Measurements from ENCODE around the gene KIAA1671. TPM values are rescaled to one million over a fixed set of nuclear protein-coding genes. Genes with fewer than 3 reads are reported as not detected.

Gene KIAA1671
- total and polyA plus RNA-seq, 4 donors, result 21.7 to 55.2 (median 25.8) TPM

DNA sequence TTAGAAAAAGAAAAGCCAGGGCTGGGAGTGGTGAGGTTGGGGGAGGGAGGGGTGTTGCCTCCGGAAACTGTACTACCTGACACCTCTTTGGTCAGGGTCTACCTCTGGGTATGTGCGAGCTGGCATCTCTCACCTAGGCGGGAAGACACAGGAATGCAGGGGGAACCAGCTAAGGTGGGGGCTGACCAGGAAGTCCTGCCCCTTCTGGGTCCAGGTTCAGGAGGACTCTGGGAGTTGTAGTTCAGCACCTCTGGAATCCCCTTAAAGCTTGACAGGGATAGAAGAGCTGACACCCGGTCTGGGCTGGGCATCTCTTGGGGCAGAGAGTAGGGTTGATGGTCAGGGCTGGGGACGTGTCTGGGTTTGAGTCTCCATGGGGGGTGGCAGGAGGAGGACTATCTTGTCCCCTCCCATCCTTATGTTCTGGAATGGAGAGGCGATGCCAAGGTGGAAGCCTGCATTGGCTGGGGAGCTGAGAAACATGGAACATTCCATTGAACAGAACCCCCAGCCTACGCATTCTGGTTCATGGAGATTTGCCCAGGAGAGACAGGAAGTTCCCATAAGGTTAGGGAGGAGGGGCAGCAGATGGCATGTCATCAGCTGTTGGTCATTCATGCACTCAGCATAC lies 2.1 kb upstream of the KIAA1671 start:
- peak in 1 of 6 donors; percentile 86 for DNase-seq (ENCODE audit: low read depth in 4 of 6, low spot score in 6 of 6)
- no peak overlapping the region for H3K27ac ChIP-seq (ENCODE audit: low read depth, low read length)
- 13% methylated on average over 5 of the region's 7 CpGs for WGBS (ENCODE audit: insufficient coverage)
- no peaks in the 10 kb centered on the region for H3K9me3 ChIP-seq (ENCODE audit: control insufficient read depth, insufficient read depth, low read length)
- peaks cover 38% of the 10 kb centered on the region for H3K4me1 ChIP-seq (ENCODE audit: control insufficient read depth, insufficient read depth, low read length)
- no peaks in the 10 kb centered on the region for H3K36me3 ChIP-seq (ENCODE audit: control insufficient read depth, insufficient read depth, low read length)
- no peaks in the 10 kb centered on the region for H3K27me3 ChIP-seq (ENCODE audit: control insufficient read depth, insufficient read depth, low read length)
- H3K4me3 ChIP-seq (ENCODE audit: low read depth, low read length), result no peak overlapping the region

DNA sequence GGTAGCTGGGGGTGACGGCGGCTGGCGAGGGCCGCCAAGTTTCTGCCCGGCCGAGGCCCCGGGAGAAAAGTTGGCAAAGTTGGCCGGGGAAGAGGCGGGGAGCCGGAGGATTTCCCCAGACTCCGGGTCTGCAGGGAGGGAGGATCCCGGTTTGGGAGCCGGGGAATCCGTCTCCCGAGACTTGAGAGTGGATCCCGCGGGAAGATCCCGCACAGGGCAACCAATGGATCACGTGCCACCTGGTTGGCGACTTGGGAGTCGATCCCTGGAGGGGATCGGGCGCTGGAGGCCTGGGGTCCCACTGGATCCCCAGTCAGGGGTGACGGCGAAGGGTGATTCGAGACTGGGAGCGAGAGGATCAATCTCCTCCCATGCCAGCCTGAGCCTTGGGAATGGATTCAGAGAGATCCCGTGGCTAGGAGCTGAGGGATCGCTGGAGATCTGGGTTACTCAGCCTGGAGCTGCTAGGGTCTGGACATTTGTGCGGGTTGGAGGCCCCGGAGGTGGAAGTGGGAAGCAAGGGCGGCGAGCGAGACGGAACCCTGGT lies 394 bp downstream of the KIAA1671 start:
- whole genome bisulfite sequencing (ENCODE audit: insufficient coverage), result 0% methylated on average over 35 of the region's 35 CpGs
- H3K4me3 ChIP-seq (ENCODE audit: low read depth, low read length), result peak overlapping the region; percentile 72
- H3K36me3 ChIP-seq (ENCODE audit: control insufficient read depth, insufficient read depth, low read length), result no peaks in the 10 kb centered on the region
- peaks cover 40% of the 10 kb centered on the region for H3K4me1 ChIP-seq (ENCODE audit: control insufficient read depth, insufficient read depth, low read length)
- peak in 2 of 6 donors; percentile 53 to 67 for DNase-seq (ENCODE audit: low read depth in 4 of 6, low spot score in 6 of 6)
- H3K27ac ChIP-seq (ENCODE audit: low read depth, low read length), result peak overlapping the region; percentile 83
- no peaks in the 10 kb centered on the region for H3K27me3 ChIP-seq (ENCODE audit: control insufficient read depth, insufficient read depth, low read length)
- H3K9me3 ChIP-seq (ENCODE audit: control insufficient read depth, insufficient read depth, low read length), result no peaks in the 10 kb centered on the region

DNA sequence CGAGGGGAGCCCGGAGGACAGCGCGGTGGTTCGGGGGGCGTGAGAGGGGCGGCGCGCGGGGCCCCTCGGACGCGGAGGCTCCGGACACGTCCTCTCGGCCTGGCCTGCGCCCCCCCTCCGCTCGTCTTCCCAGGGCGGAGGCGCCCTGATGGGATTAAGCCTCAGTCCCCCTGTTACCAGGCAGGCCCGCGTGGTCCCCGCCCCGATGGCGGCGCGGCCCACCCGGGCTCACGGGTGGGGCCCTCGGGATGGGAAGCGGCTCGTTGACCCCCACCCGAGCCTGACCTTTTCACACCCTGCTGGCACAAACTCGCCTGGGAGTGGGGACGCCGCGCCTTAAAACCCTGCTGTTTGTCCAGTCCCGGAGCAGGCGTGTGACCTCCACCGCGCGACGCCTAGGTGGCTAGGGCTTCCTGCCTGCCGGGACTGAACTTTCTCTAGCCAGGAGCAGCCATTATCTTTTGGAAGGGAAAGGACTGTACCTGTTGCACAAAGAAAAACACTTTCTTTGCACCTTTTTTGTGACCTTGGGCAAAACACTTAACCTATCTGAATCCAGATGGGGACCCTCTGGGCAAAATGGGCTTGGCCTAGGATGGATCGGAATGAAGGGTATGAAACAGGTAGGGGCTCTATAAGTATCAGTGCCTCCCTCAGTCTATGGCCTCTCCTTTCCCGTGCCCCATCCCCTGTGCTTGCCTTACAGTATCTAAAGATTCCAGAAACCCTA lies 1.0 kb downstream of the KIAA1671 start:
- Histone ChIP-seq H3K4me1 (ENCODE audit: control insufficient read depth, insufficient read depth, low read length) (peaks cover 40% of the 10 kb centered on the region), H3K27me3 (ENCODE audit: control insufficient read depth, insufficient read depth, low read length) (no peaks in the 10 kb centered on the region), H3K9me3 (ENCODE audit: control insufficient read depth, insufficient read depth, low read length) (no peaks in the 10 kb centered on the region), H3K27ac (ENCODE audit: low read depth, low read length) (peak overlapping the region; percentile 83), H3K4me3 (ENCODE audit: low read depth, low read length) (peak overlapping the region; percentile 72), H3K36me3 (ENCODE audit: control insufficient read depth, insufficient read depth, low read length) (no peaks in the 10 kb centered on the region)
- WGBS (ENCODE audit: insufficient coverage), result 4% methylated on average over 45 of the region's 47 CpGs
- peak in 1 of 6 donors; percentile 31 for DNase-seq (ENCODE audit: low read depth in 4 of 6, low spot score in 6 of 6)

DNA sequence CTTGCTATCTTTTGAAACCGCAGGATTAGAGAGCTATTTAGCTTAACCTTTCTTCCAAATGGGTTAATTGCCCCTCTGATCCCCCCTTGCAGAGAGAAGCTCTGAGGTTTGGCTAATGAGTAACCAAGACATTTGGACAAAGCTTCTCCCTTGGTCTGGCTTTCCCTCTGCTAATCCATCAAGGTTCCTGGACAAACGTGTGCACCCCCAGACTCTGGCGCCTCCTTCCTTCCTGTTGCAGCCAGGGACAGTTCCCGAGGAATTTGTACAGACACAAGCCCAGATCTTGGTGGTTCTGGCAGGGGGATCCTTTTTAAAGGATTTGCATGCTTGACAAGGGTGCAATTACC lies 1.6 kb downstream of the KIAA1671 start:
- no peaks in the 10 kb centered on the region for H3K36me3 ChIP-seq (ENCODE audit: control insufficient read depth, insufficient read depth, low read length)
- no peaks in the 10 kb centered on the region for H3K27me3 ChIP-seq (ENCODE audit: control insufficient read depth, insufficient read depth, low read length)
- peaks cover 40% of the 10 kb centered on the region for H3K4me1 ChIP-seq (ENCODE audit: control insufficient read depth, insufficient read depth, low read length)
- peak in 2 of 6 donors; percentile 62 to 66 for DNase-seq (ENCODE audit: low read depth in 4 of 6, low spot score in 6 of 6)
- peak overlapping the region; percentile 72 for H3K4me3 ChIP-seq (ENCODE audit: low read depth, low read length)
- peak overlapping the region; percentile 31 for H3K27ac ChIP-seq (ENCODE audit: low read depth, low read length)
- WGBS (ENCODE audit: insufficient coverage), result 10% methylated on average over 3 of the region's 4 CpGs
- H3K9me3 ChIP-seq (ENCODE audit: control insufficient read depth, insufficient read depth, low read length), result no peaks in the 10 kb centered on the region

DNA sequence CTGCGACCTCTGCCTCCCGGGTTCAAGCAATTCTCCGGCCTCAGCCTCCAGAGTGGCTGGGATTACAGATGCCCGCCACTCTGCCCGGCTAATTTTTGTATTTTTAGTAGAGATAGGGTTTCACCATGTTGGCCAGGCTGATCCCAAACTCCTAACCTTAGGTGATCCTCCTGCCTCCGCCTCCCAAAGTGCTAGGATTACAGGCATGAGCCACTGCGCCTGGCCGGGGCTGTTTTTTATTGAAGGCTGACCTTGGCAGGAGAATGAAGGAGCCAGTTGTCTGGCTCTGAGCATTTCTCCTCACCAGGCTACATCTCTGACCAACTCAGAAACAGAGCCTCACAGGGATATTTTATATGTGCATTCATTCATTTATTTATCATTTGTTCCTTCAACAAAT lies 2.3 kb downstream of the KIAA1671 start:
- Histone ChIP-seq H3K4me3 (ENCODE audit: low read depth, low read length) (no peak overlapping the region), H3K9me3 (ENCODE audit: control insufficient read depth, insufficient read depth, low read length) (no peaks in the 10 kb centered on the region), H3K27me3 (ENCODE audit: control insufficient read depth, insufficient read depth, low read length) (no peaks in the 10 kb centered on the region), H3K4me1 (ENCODE audit: control insufficient read depth, insufficient read depth, low read length) (peaks cover 40% of the 10 kb centered on the region), H3K27ac (ENCODE audit: low read depth, low read length) (no peak overlapping the region), H3K36me3 (ENCODE audit: control insufficient read depth, insufficient read depth, low read length) (no peaks in the 10 kb centered on the region)
- DNase-seq (ENCODE audit: low read depth in 4 of 6, low spot score in 6 of 6), result no peak
- 80% methylated on average over 2 of the region's 8 CpGs for WGBS (ENCODE audit: insufficient coverage)

DNA sequence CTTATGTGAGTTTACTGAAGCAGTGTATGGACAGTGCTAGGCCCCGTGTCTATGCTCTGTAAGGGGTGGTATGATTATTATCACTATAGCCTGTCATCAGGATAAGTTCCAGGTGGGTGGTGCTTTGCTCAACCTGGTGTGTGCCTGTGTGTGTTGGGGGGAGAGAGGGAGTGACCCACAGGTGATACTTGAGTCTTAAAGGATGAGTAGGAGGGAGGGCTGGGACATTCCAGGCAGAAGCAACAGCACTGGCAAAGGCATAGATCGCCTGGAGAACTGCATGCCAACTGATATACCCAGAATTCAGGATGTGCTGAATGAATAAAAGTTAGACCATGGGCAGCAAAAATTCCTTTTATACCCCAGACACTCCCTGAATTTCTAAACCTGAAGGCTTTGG lies 4.5 kb downstream of the KIAA1671 start:
- no peaks in the 10 kb centered on the region for H3K36me3 ChIP-seq (ENCODE audit: control insufficient read depth, insufficient read depth, low read length)
- no peak for DNase-seq (ENCODE audit: low read depth in 4 of 6, low spot score in 6 of 6)
- no peak overlapping the region for H3K4me3 ChIP-seq (ENCODE audit: low read depth, low read length)
- peaks cover 29% of the 10 kb centered on the region for H3K4me1 ChIP-seq (ENCODE audit: control insufficient read depth, insufficient read depth, low read length)
- H3K9me3 ChIP-seq (ENCODE audit: control insufficient read depth, insufficient read depth, low read length), result no peaks in the 10 kb centered on the region
- no peak overlapping the region for H3K27ac ChIP-seq (ENCODE audit: low read depth, low read length)
- WGBS (ENCODE audit: insufficient coverage), result 91% methylated on average over 1 of the region's 2 CpGs
- no peaks in the 10 kb centered on the region for H3K27me3 ChIP-seq (ENCODE audit: control insufficient read depth, insufficient read depth, low read length)

DNA sequence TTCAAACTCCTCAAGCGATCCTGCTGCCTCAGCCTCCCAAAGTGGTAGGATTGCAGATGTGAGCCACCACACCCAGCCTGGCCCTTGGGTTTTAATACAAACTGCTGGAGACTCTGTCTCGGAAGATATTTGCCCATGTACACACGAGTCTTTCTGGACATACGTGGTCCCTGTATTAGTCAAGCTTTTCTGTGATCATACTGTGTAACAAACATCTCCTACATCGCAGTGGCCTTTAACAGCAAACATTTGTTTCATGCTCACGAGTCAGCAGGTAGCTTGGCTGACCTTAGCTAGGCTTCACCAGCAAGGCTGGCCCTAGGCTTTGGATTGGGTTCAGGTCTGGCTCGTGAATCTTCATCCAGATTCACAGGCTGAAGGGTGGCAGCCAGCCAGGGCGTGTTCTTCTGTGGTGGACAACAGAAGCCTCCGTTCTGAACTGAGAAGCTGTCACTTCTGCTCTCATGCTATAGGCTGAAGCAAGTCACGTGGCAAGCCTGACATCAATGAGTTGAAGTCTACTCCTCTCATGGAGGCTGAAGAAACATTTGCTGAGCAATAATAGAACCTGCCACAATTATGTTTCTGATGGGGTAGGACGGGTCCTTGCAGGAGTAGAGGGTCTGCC lies 8.8 kb downstream of the KIAA1671 start:
- no peak overlapping the region for H3K27ac ChIP-seq (ENCODE audit: low read depth, low read length)
- no peaks in the 10 kb centered on the region for H3K36me3 ChIP-seq (ENCODE audit: control insufficient read depth, insufficient read depth, low read length)
- no peak overlapping the region for H3K4me3 ChIP-seq (ENCODE audit: low read depth, low read length)
- no peaks in the 10 kb centered on the region for H3K27me3 ChIP-seq (ENCODE audit: control insufficient read depth, insufficient read depth, low read length)
- 69% methylated on average over 11 of the region's 11 CpGs for WGBS (ENCODE audit: insufficient coverage)
- no peak for DNase-seq (ENCODE audit: low read depth in 4 of 6, low spot score in 6 of 6)
- H3K9me3 ChIP-seq (ENCODE audit: control insufficient read depth, insufficient read depth, low read length), result no peaks in the 10 kb centered on the region
- peaks cover 4% of the 10 kb centered on the region for H3K4me1 ChIP-seq (ENCODE audit: control insufficient read depth, insufficient read depth, low read length)

DNA sequence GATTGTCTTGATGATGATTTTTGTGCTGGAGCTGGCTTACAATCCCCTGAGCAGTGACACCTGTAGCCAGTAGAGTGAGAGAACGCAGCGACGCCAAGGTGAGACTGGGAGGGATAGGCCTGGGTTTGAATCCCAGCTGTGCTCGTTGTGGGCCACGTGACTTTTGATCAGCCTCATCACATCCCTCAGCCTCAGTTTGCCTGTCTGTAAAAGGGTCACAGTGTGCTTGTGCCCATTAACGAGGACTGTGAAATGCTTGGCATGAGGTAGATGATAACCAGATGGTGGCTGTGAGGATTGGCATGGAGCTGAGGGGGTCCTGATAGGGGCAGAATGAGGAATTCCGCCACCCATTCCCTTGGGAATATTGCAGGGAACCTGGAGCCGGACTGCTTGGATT lies 9.6 kb downstream of the KIAA1671 start:
- no peak for DNase-seq (ENCODE audit: low read depth in 4 of 6, low spot score in 6 of 6)
- Histone ChIP-seq H3K4me1 (ENCODE audit: control insufficient read depth, insufficient read depth, low read length) (peaks cover 5% of the 10 kb centered on the region), H3K27ac (ENCODE audit: low read depth, low read length) (no peak overlapping the region), H3K4me3 (ENCODE audit: low read depth, low read length) (no peak overlapping the region), H3K9me3 (ENCODE audit: control insufficient read depth, insufficient read depth, low read length) (no peaks in the 10 kb centered on the region), H3K36me3 (ENCODE audit: control insufficient read depth, insufficient read depth, low read length) (no peaks in the 10 kb centered on the region), H3K27me3 (ENCODE audit: control insufficient read depth, insufficient read depth, low read length) (no peaks in the 10 kb centered on the region)
- 93% methylated on average over 6 of the region's 8 CpGs for WGBS (ENCODE audit: insufficient coverage)

DNA sequence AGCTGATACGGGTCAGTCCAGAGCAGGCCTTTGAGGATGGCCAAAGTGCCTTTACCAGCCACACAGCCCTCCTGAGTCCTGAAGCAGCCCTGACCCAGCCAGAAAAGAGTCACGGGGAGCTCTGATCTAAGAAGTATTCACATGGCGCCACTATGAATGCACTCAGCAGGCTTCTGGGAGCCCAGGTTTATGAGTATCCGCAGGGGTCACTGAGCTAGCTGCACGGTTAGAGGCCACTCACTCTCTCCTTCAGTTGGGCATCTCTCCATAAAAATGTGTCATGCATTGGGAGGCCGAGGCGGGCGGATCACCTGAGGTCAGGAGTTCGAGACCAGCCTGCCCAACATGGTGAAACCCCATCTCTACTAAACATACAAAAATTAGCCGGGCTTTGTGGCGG lies 10.3 kb downstream of the KIAA1671 start:
- Histone ChIP-seq H3K4me3 (ENCODE audit: low read depth, low read length) (no peak overlapping the region), H3K36me3 (ENCODE audit: control insufficient read depth, insufficient read depth, low read length) (no peaks in the 10 kb centered on the region), H3K27me3 (ENCODE audit: control insufficient read depth, insufficient read depth, low read length) (no peaks in the 10 kb centered on the region), H3K27ac (ENCODE audit: low read depth, low read length) (no peak overlapping the region), H3K9me3 (ENCODE audit: control insufficient read depth, insufficient read depth, low read length) (no peaks in the 10 kb centered on the region), H3K4me1 (ENCODE audit: control insufficient read depth, insufficient read depth, low read length) (peaks cover 9% of the 10 kb centered on the region)
- no peak for DNase-seq (ENCODE audit: low read depth in 4 of 6, low spot score in 6 of 6)
- WGBS (ENCODE audit: insufficient coverage), result 89% methylated on average over 11 of the region's 11 CpGs
